H9 (cell line): ENCODE results near the gene ZNF236. TPM values are rescaled to one million over a fixed set of nuclear protein-coding genes. Genes with fewer than 3 reads are reported as not detected.

Experiments used
- DNase-seq: peaks from one replicate; pipeline ENCODE4 v3.0.0-alpha.2; 2017
- H2AFZ ChIP-seq: one replicate; pipeline ENCODE4 v1.6.1; 2013; ENCODE audit warnings: mild to moderate bottlenecking, low read length, control low read depth, moderate library complexity
- H2AK5ac ChIP-seq: 2 replicates; pipeline ENCODE4 v1.6.1; 2013; ENCODE audit warnings: low read length, control low read depth, mixed read lengths; ENCODE audit not compliant: insufficient read length
- H2BK120ac ChIP-seq: one replicate; pipeline ENCODE4 v1.6.1; 2013; ENCODE audit warnings: low read depth, mild to moderate bottlenecking, low read length, control low read depth, inconsistent platforms; ENCODE audit not compliant: poor library complexity, severe bottlenecking
- H2BK12ac ChIP-seq: 2 replicates; pipeline ENCODE4 v1.6.1; 2013; ENCODE audit warnings: low read length, control low read depth, mixed read lengths, low read depth; ENCODE audit not compliant: insufficient read length
- H2BK15ac ChIP-seq: 2 replicates; pipeline ENCODE4 v1.6.1; 2013; ENCODE audit warnings: low read depth, low read length, control low read depth
- H2BK20ac ChIP-seq: one replicate; pipeline ENCODE4 v1.6.1; 2013; ENCODE audit warnings: low read depth, mild to moderate bottlenecking, low read length, control low read depth, inconsistent platforms; ENCODE audit not compliant: poor library complexity, severe bottlenecking
- H2BK5ac ChIP-seq: 2 replicates; pipeline ENCODE4 v1.6.1; 2013; ENCODE audit warnings: low read length, control low read depth, mixed read lengths; ENCODE audit not compliant: insufficient read length
- H3K14ac ChIP-seq: 2 replicates; pipeline ENCODE4 v1.6.1; 2013; ENCODE audit warnings: low read length, control low read depth; ENCODE audit not compliant: insufficient read depth
- H3K18ac ChIP-seq: 2 replicates; pipeline ENCODE4 v1.6.1; 2013; ENCODE audit warnings: low read depth, mild to moderate bottlenecking, mixed read lengths, low read length, control low read depth; ENCODE audit not compliant: insufficient read length
- H3K23ac ChIP-seq: 2 replicates; pipeline ENCODE4 v1.6.1; 2013; ENCODE audit warnings: low read length, control low read depth, mixed read lengths, low read depth; ENCODE audit not compliant: insufficient read length
- H3K23me2 ChIP-seq: 2 replicates; pipeline ENCODE4 v1.6.1; 2013; ENCODE audit warnings: low read depth, mild to moderate bottlenecking, mixed read lengths, low read length, control low read depth; ENCODE audit not compliant: insufficient read length, poor library complexity, severe bottlenecking
- H3K27ac ChIP-seq: 2 replicates; pipeline ENCODE4 v1.5.1; 2013; ENCODE audit warnings: low read length, control low read depth, mixed read lengths, low read depth; ENCODE audit not compliant: insufficient read length
- H3K27me3 ChIP-seq: 2 replicates; pipeline ENCODE4 v1.6.1; 2013; ENCODE audit warnings: low read length, control low read depth, inconsistent platforms; ENCODE audit not compliant: insufficient read depth
- H3K4ac ChIP-seq: 2 replicates; pipeline ENCODE4 v1.6.1; 2013; ENCODE audit warnings: low read depth, mild to moderate bottlenecking, control low read depth, inconsistent platforms, low read length, moderate library complexity
- H3K4me1 ChIP-seq: 2 replicates; pipeline ENCODE4 v1.6.1; 2013; ENCODE audit warnings: low read length, control low read depth, inconsistent platforms; ENCODE audit not compliant: insufficient read depth
- H3K4me2 ChIP-seq: 2 replicates; pipeline ENCODE4 v1.6.1; 2013; ENCODE audit warnings: low read length, control low read depth, mixed read lengths; ENCODE audit not compliant: insufficient read length, insufficient read depth
- H3K56ac ChIP-seq: 2 replicates; pipeline ENCODE4 v1.6.1; 2013; ENCODE audit warnings: low read depth, mild to moderate bottlenecking, mixed read lengths, low read length, control low read depth; ENCODE audit not compliant: insufficient read length
- H3K79me1 ChIP-seq: 2 replicates; pipeline ENCODE4 v1.6.1; 2013; ENCODE audit warnings: low read depth, mild to moderate bottlenecking, moderate library complexity, low read length, control low read depth, inconsistent platforms; ENCODE audit not compliant: insufficient read depth, poor library complexity, severe bottlenecking
- H3K79me2 ChIP-seq: 2 replicates; pipeline ENCODE4 v1.6.1; 2013; ENCODE audit warnings: low read length, control low read depth, inconsistent platforms; ENCODE audit not compliant: insufficient read depth
- H3K9ac ChIP-seq: 2 replicates; pipeline ENCODE4 v1.6.1; 2013; ENCODE audit warnings: low read length, control low read depth, mixed read lengths; ENCODE audit not compliant: insufficient read length; ENCODE audit errors: extremely low read depth
- H3K9me3 ChIP-seq: one replicate; pipeline ENCODE4 v1.6.1; 2013; ENCODE audit warnings: low read depth, low read length, inconsistent platforms; ENCODE audit not compliant: control insufficient read depth
- H3T11ph ChIP-seq: one replicate; pipeline ENCODE4 v1.6.1; 2013; ENCODE audit warnings: mild to moderate bottlenecking, low read length, control low read depth, inconsistent platforms
- H4K20me1 ChIP-seq: one replicate; pipeline ENCODE4 v1.6.1; 2013; ENCODE audit not compliant: control insufficient read depth, insufficient read length, insufficient read depth
- H4K5ac ChIP-seq: 2 replicates; pipeline ENCODE4 v1.6.1; 2013; ENCODE audit warnings: low read depth, mild to moderate bottlenecking, mixed read lengths, low read length, control low read depth; ENCODE audit not compliant: insufficient read length
- H4K8ac ChIP-seq: replicated peaks from 2 replicates; pipeline ENCODE4 v1.6.1; 2013; ENCODE audit warnings: low read length, control low read depth, mixed read lengths, low read depth; ENCODE audit not compliant: insufficient read length
- H4K91ac ChIP-seq: 2 replicates; pipeline ENCODE4 v1.6.1; 2013; ENCODE audit warnings: low read depth, mild to moderate bottlenecking, moderate library complexity, mixed read lengths, low read length, control low read depth; ENCODE audit not compliant: insufficient read length
- H3K27ac Mint-ChIP-seq, 3 experiments: 2 replicates in 2 of 3; 3 replicates in 1 of 3; pipeline ENCODE4 v1.8.0; 2020 to 2021; ENCODE audit warnings: mixed read lengths in 3 of 3, mild to moderate bottlenecking in 1 of 3, moderate library complexity in 1 of 3
- H3K27me3 Mint-ChIP-seq: 2 replicates; pipeline ENCODE4 v1.8.0; 2021; ENCODE audit warnings: low read depth, mild to moderate bottlenecking, moderate library complexity, mixed read lengths
- H3K36me3 Mint-ChIP-seq, 3 experiments: 2 replicates in 2 of 3; 3 replicates in 1 of 3; pipeline ENCODE4 v1.8.0; 2020 to 2021; ENCODE audit warnings: low read depth in 3 of 3, mixed read lengths in 3 of 3; ENCODE audit not compliant: insufficient read depth in 1 of 3
- H3K4me1 Mint-ChIP-seq, 2 experiments: 2 replicates each; pipeline ENCODE4 v1.8.0; 2020; ENCODE audit warnings: mixed read lengths in 2 of 2
- H3K4me3 Mint-ChIP-seq, 2 experiments: 2 replicates in 1 of 2; 3 replicates in 1 of 2; pipeline ENCODE4 v1.8.0; 2020 to 2021; ENCODE audit warnings: mild to moderate bottlenecking in 2 of 2, mixed read lengths in 2 of 2, moderate library complexity in 1 of 2
- H3K9me3 Mint-ChIP-seq, 2 experiments: 2 replicates in 1 of 2; 3 replicates in 1 of 2; pipeline ENCODE4 v1.8.0; 2020; ENCODE audit warnings: mild to moderate bottlenecking in 2 of 2, mixed read lengths in 2 of 2, moderate library complexity in 1 of 2
- WGBS: extraction: QIAGEN DNeasy Blood & Tissue Kit; methylation state at CpG from one replicate; pipeline ENCODE4 v1.1.7; 2013; ENCODE audit warnings: missing lambda C conversion rate, low lambda C conversion rate, mixed read lengths; ENCODE audit not compliant: insufficient read length; ENCODE audit errors: extremely low coverage; 5-methylcytosine and 5-hydroxymethylcytosine counted together
- total RNA-seq: library from RNA; stranded (reverse); gene quantifications from 2 replicates; pipeline ENCODE4 v1.2.1, GENCODE V29; 2021
- TF ChIP-seq, protein P1 (sequence below): fragments of 200-600 bp; sonication (generic); conservative IDR thresholded peaks from 3 replicates; pipeline ENCODE4 v1.8.0; 2021; ENCODE audit warnings: antibody characterized with exemption, mild to moderate bottlenecking

ZNF236 gene
- total RNA-seq, 1 experiment from 2014 or later = 16.0 TPM

DNA sequence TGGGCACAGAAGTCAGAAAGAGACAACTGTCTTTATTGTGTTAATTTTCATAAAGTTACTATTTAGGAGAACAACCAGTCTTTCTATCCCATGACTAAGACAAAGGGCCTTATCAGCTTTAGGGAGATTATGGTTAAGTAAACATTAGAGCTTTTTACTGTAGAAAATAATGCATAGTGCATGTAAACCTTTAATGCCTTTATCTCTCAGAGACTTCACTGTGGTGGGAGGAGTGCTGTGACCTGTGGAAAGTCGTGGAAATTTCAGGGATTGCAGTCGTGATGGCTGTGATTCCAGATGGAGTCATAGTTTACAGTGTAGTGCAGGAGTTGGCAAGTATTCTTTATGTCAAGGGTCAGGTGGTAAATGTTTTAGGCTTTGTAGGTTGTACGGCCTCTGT, 15.8 kb downstream of the ZNF236 start:
- H2BK15ac ChIP-seq = no peak overlapping the region
- WGBS = no CpG with 5 or more reads among the region's 3 CpGs
- H3K79me1 ChIP-seq = peaks cover 7% of the 10 kb centered on the region
- peak overlapping the region in 1 of 3 experiments; percentile 46; a peak in 2 of 7 replicates for H3K27ac Mint-ChIP-seq
- H2BK5ac ChIP-seq = no peak overlapping the region
- H3K36me3 Mint-ChIP-seq = no peaks in the 10 kb centered on the region
- H3K27me3 Mint-ChIP-seq = no peaks in the 10 kb centered on the region
- no peak overlapping the region for H2BK12ac ChIP-seq
- no peak overlapping the region for H3K4me3 Mint-ChIP-seq
- no peaks in the 10 kb centered on the region for H3K23me2 ChIP-seq
- peaks cover 15 to 18% of the 10 kb centered on the region in 2 experiments for H3K4me1 Mint-ChIP-seq
- DNase-seq = no peak
- no peak overlapping the region for H3K56ac ChIP-seq
- no peak overlapping the region for H4K8ac ChIP-seq
- no peaks in the 10 kb centered on the region; a peak in 1 of 5 replicates for H3K9me3 Mint-ChIP-seq
- no peak overlapping the region for H4K91ac ChIP-seq
- H3K27ac ChIP-seq = no peak overlapping the region
- no peaks in the 10 kb centered on the region for H4K20me1 ChIP-seq
- H2BK20ac ChIP-seq = no peak overlapping the region
- no peak overlapping the region for H3K4me2 ChIP-seq
- H3K9ac ChIP-seq = no peak overlapping the region
- no peaks in the 10 kb centered on the region for H3K4me1 ChIP-seq
- H2AFZ ChIP-seq = no peak overlapping the region
- H3K79me2 ChIP-seq = no peaks in the 10 kb centered on the region
- no peak overlapping the region for H3T11ph ChIP-seq
- TF ChIP-seq, protein P1, sequence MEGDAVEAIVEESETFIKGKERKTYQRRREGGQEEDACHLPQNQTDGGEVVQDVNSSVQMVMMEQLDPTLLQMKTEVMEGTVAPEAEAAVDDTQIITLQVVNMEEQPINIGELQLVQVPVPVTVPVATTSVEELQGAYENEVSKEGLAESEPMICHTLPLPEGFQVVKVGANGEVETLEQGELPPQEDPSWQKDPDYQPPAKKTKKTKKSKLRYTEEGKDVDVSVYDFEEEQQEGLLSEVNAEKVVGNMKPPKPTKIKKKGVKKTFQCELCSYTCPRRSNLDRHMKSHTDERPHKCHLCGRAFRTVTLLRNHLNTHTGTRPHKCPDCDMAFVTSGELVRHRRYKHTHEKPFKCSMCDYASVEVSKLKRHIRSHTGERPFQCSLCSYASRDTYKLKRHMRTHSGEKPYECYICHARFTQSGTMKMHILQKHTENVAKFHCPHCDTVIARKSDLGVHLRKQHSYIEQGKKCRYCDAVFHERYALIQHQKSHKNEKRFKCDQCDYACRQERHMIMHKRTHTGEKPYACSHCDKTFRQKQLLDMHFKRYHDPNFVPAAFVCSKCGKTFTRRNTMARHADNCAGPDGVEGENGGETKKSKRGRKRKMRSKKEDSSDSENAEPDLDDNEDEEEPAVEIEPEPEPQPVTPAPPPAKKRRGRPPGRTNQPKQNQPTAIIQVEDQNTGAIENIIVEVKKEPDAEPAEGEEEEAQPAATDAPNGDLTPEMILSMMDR = no peak
- no peak overlapping the region for H2AK5ac ChIP-seq
- H3K14ac ChIP-seq = no peak overlapping the region
- no peak overlapping the region for H2BK120ac ChIP-seq
- H3K9me3 ChIP-seq = no peaks in the 10 kb centered on the region
- H4K5ac ChIP-seq = no peak overlapping the region
- H3K23ac ChIP-seq = no peak overlapping the region
- H3K27me3 ChIP-seq = no peaks in the 10 kb centered on the region
- H3K18ac ChIP-seq = no peak overlapping the region
- H3K4ac ChIP-seq = no peak overlapping the region
